Measurements from ENCODE around the gene GADD45GIP1.

Gene GADD45GIP1

DNA sequence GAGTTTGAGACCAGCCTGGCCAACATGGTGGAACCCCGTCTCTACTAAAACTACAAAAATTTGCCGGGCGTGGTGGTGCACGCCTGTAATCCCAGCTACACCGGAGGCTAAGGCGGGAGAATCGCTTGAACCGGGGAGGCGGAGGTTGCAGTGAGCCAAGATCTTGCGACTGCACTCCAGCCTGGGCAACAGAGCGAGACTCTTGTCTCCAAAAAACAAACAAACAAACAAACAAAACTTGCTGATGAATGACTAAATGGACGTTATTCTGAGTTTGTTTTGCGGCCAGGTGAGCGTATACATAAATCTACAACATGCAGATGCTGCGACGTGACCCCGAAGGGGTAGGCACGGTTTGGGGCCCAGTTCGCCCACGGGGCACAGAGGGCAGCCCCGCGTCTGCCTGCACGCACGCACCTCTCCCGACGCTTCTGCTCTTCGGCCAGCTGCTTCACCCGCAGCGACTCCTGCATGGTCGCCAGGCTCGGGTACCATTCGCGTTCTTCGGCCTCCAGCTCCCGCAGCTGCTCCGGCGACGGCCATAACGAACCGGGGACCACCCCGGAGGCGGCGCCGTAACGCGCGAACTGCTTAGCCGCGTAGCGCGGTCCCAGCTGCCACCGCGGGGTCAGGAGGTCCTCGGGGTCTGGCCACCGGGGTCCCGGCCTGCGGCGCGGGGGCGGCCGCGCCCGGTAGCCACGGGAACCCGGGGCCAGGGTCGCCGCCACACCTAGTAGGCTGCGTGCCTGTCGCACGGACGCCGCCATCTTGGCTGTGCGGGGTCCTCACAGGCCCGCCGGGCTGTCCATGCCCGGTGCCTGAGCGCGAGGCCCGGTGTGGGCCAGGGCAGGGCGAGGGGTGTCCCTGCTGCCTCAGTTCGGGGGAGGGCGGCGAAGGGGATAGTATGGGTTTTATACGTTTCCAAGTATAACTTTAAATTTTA is at the start of gene GADD45GIP1:
TSS of gene GADD45GIP1 (minus strand) at position 778 of the 943 bp plus-strand sequence. CDS start at position 767, 11 bp downstream.
- Histone ChIP-seq H3K4me3 (peak within 1 kb of the TSS; percentile 76 to 97 (median 86)), H3K27ac (peak within 1 kb of the TSS; percentile 83 to 98 (median 92)), H3K9me3 (replicated peaks in 1 of 11) (no peaks in the 10 kb centered on the region), H3K4me2 (peak within 1 kb of the TSS; percentile 82 to 98 (median 95)), H3K9ac (peak within 1 kb of the TSS; percentile 85 to 98 (median 93)), H3K36me3 (peaks cover 29 to 41% (median 36%) of the 10 kb centered on the region in 11 experiments), H3K4me1 (peaks cover 49 to 57% (median 54%) of the 10 kb centered on the region in 10 experiments), H3K27me3 (no peaks in the 10 kb centered on the region), H4K20me1 (peaks cover 9 to 49% (median 41%) of the 10 kb centered on the region in 11 experiments; a peak in 19 of 22 replicates)
- no peak for TF ChIP-seq Cebpa-rat (IDR thresholded peaks at IDR 0.05)

DNA sequence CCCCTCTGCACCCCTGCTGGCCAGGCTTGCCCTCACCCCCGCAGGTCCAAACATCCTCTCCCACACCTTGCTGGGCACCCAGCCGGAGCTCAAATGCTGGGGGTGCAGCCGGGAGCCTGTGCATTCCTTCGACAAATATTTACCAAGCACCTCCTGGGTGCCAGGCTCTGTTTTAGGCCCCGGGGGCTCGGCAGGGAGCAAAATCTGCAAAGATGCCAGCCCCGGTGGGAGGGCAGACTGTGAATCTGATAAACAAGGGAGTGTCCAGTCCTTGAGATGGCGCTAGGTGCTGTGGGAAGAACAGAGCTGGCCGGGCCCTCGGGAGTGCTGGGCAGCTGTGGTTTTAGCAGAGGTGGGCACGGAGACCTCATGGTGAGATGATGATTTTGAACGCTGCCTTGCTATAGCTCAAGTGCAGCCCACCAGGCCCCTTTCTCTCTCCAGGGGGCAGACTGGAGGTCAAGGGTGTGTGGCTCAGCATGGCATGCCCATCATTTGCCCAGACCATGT is 48.9 kb upstream of the GADD45GIP1 start:
- peak overlapping the region in 8 of 11 experiments; percentile 28 to 72 (median 53); a peak in 14 of 22 replicates for H3K4me2 ChIP-seq
- TF ChIP-seq Cebpa-rat (IDR thresholded peaks at IDR 0.05): no peak
- H3K9ac ChIP-seq: no peak overlapping the region
- H3K9me3 ChIP-seq (replicated peaks in 1 of 11): no peaks in the 10 kb centered on the region
- H3K4me3 ChIP-seq: no peak overlapping the region
- peaks cover 28 to 32% (median 31%) of the 10 kb centered on the region in 11 experiments for H3K27me3 ChIP-seq
- H4K20me1 ChIP-seq: peaks cover 0 to 95% (median 75%) of the 10 kb centered on the region in 11 experiments; a peak in 20 of 22 replicates
- H3K27ac ChIP-seq: no peak overlapping the region
- H3K36me3 ChIP-seq: peaks cover 0 to 5% (median 0%) of the 10 kb centered on the region in 11 experiments; a peak in 2 of 22 replicates
- H3K4me1 ChIP-seq: peaks cover 12 to 46% (median 40%) of the 10 kb centered on the region in 10 experiments

DNA sequence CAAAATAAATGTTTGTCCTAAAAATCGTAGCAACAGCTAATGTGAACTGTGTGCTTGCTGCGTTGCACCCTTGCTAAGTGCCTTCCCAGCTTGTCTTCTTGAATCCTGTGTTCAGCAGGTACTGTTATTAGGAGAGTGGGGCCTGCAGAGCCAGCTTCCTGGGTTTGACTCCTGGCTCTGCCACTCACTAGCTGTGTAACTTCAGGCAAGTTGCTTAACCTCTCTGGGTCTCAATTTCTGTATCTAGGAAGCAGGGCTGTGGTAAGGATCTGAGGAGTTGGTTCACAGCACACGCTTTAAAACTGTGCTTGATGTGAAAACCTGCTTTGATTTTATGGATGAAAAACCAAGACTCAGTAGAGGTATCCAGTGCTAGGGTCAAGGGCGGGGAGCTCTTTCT is 48.2 kb upstream of the GADD45GIP1 start:
- Histone ChIP-seq H3K4me3 (no peak overlapping the region), H4K20me1 (peaks cover 0 to 95% (median 75%) of the 10 kb centered on the region in 11 experiments; a peak in 20 of 22 replicates), H3K27me3 (peaks cover 21 to 26% (median 24%) of the 10 kb centered on the region in 11 experiments), H3K9me3 (replicated peaks in 1 of 11) (no peaks in the 10 kb centered on the region), H3K27ac (no peak overlapping the region), H3K4me2 (peak overlapping the region in 2 of 11 experiments; percentile 60 to 68; a peak in 1 of 22 replicates), H3K4me1 (peaks cover 8 to 45% (median 38%) of the 10 kb centered on the region in 10 experiments), H3K9ac (no peak overlapping the region), H3K36me3 (peaks cover 0 to 5% (median 0%) of the 10 kb centered on the region in 11 experiments; a peak in 2 of 22 replicates)
- no peak for TF ChIP-seq Cebpa-rat (IDR thresholded peaks at IDR 0.05)

DNA sequence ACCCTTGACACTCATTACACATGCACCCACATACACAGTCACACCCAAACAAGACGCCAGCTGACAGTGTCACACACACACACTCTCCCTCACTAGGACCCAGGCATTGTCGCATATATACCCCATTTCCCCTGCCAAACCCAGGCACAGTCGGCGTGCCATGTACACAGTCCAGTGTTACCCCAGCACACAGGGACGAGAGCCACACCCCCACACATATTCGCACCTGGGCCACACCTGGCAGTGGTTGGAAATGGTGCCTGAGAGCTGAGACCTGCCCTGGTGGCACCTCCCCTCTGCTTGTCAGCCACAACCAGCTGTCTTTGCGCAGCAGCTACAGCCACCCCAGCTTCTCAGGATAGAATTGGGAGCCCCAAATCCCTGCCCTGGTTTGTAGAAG is 47.2 kb upstream of the GADD45GIP1 start:
- Histone ChIP-seq H4K20me1 (peaks cover 0 to 95% (median 72%) of the 10 kb centered on the region in 11 experiments; a peak in 17 of 22 replicates), H3K9me3 (replicated peaks in 1 of 11) (no peaks in the 10 kb centered on the region), H3K9ac (no peak overlapping the region), H3K4me2 (no peak overlapping the region), H3K4me3 (no peak overlapping the region), H3K27ac (no peak overlapping the region), H3K27me3 (peaks cover 11 to 16% (median 14%) of the 10 kb centered on the region in 11 experiments), H3K4me1 (peaks cover 0 to 36% (median 29%) of the 10 kb centered on the region in 10 experiments; a peak in 15 of 20 replicates), H3K36me3 (peaks cover 0 to 10% (median 0%) of the 10 kb centered on the region in 11 experiments; a peak in 3 of 22 replicates)
- TF ChIP-seq Cebpa-rat (IDR thresholded peaks at IDR 0.05): no peak

DNA sequence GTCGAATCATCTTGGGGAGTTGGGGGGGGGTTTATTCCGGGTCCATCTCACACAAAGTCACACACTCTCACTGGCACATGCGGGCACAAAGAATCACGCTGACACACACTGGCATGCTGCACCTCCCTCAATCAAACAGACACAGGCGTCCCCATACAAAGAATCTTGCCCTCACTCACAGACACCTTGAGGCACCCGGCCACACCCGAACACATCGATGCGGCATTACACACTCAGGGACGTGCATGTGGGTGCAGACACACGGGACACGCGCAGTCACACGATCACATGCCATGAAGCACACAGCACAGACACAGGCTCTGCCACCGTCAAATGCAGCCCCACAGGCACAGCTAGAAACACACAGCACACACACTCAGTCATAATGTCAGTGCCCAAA is 46.1 kb upstream of the GADD45GIP1 start:
- Histone ChIP-seq H3K36me3 (peaks cover 0 to 16% (median 6%) of the 10 kb centered on the region in 11 experiments; a peak in 7 of 22 replicates), H3K4me1 (peaks cover 0 to 36% (median 28%) of the 10 kb centered on the region in 10 experiments; a peak in 14 of 20 replicates), H3K4me3 (no peak overlapping the region), H3K9ac (no peak overlapping the region), H3K4me2 (no peak overlapping the region), H3K27ac (no peak overlapping the region), H4K20me1 (peaks cover 0 to 94% (median 61%) of the 10 kb centered on the region in 11 experiments; a peak in 16 of 22 replicates), H3K9me3 (replicated peaks in 1 of 11) (no peaks in the 10 kb centered on the region), H3K27me3 (peaks cover 0 to 4% (median 2%) of the 10 kb centered on the region in 11 experiments; a peak in 9 of 22 replicates)
- no peak for TF ChIP-seq Cebpa-rat (IDR thresholded peaks at IDR 0.05)

DNA sequence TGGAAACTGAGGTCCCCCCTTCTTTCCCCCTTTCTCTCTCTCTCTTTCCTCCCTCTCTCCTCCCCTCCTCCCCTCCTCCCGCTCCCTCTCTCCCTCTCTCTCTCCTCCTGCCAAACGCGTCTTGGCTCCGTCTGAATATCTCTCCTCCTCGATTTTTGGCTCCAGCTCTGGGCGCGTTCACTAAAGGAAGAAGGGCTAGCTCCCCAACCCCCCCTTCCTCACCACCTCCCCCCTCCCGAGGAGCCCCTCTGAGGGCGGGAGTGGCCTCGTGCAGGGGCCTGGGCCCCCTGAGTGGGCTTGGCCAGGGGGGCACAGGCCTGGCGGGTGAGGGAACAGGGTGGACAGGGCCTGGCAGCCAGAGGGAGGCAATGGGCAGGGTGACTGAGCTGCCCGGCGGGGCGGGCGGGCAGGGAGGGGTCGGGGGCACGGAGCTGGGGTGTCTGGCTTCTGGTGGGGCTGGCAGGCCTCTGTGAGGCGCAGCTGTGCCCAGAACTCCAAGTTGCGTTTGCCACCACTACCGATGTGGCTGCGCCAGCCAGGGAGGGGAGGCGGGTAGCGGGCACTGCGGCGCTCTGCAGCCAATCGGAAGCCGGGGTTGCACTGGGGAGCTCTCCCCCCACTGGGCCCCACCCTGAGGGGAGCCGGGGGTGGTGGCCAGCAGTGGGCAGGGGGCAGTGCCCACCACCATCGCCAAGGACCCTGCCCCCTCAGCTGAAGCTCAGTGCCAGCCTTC is 45.3 kb upstream of the GADD45GIP1 start:
- Histone ChIP-seq H3K9ac (no peak overlapping the region), H3K27me3 (peaks cover 0 to 1% (median 0%) of the 10 kb centered on the region in 11 experiments; a peak in 1 of 22 replicates), H3K27ac (no peak overlapping the region), H3K9me3 (replicated peaks in 1 of 11) (no peaks in the 10 kb centered on the region), H3K4me1 (peaks cover 0 to 43% (median 32%) of the 10 kb centered on the region in 10 experiments; a peak in 14 of 20 replicates), H4K20me1 (peaks cover 0 to 95% (median 62%) of the 10 kb centered on the region in 11 experiments; a peak in 17 of 22 replicates), H3K4me3 (no peak overlapping the region), H3K4me2 (no peak overlapping the region), H3K36me3 (peaks cover 0 to 16% (median 6%) of the 10 kb centered on the region in 11 experiments; a peak in 7 of 22 replicates)
- TF ChIP-seq Cebpa-rat (IDR thresholded peaks at IDR 0.05): no peak

DNA sequence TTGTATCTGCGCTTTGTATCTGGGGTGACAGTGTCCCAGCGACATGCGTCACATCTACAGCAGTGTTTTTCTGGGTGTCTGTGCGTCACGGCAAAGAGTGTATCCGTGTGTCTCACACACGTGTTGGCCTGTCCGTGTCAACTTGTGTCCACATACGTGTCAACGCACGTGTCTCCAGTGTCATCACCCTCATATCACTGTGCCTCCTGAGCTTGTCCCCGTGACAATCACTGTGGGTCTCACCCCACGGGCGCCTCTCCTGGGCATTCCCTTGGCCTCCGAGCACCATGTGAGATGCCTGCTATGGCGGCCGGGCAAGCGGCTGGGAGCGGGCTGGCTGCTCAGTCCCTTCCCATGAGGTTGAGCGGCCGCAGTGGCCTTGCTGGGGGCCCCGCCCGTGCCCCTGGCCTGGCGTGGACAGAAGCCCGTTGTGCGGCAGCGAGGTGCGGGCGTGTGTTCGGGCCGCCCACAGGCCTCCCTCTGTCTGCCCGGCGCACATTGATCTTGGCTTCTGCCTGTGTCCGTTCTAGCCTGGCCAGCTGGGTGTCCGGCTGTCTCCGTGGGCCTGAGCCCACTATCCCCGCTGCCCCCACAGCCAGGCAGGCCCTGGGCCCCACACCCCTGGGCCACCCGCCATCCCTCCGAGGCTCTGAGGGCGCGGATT is 44.6 kb upstream of the GADD45GIP1 start:
- no peak for TF ChIP-seq Cebpa-rat (IDR thresholded peaks at IDR 0.05)
- Histone ChIP-seq H4K20me1 (peaks cover 0 to 95% (median 64%) of the 10 kb centered on the region in 11 experiments; a peak in 17 of 22 replicates), H3K4me2 (peak overlapping the region in 5 of 11 experiments; percentile 6 to 43 (median 19); a peak in 5 of 22 replicates)

More for the DNA sequence above, 44.6 kb upstream of the GADD45GIP1 start:
- Histone ChIP-seq H3K9me3 (replicated peaks in 1 of 11) (no peaks in the 10 kb centered on the region), H3K27me3 (peaks cover 0 to 8% (median under 1%) of the 10 kb centered on the region in 11 experiments; a peak in 12 of 22 replicates), H3K4me1 (peaks cover 0 to 46% (median 35%) of the 10 kb centered on the region in 10 experiments; a peak in 15 of 20 replicates), H3K4me3 (no peak overlapping the region), H3K9ac (no peak overlapping the region), H3K36me3 (peaks cover 0 to 16% (median 6%) of the 10 kb centered on the region in 11 experiments; a peak in 7 of 22 replicates), H3K27ac (no peak overlapping the region)
